SH-SY5Y (cell line): ENCODE results near the gene SIDT2.

Experiments used
- GATA2 ChIP-seq: IDR thresholded peaks from 2 replicates; pipeline ENCODE4 v1.6.1; 2011; ENCODE audit warnings: mild to moderate bottlenecking, low read depth, low read length
- GATA3 ChIP-seq: IDR thresholded peaks from 2 replicates; pipeline ENCODE4 v1.6.1; 2011; ENCODE audit warnings: low read depth, mild to moderate bottlenecking, low read length, moderate library complexity

DNA sequence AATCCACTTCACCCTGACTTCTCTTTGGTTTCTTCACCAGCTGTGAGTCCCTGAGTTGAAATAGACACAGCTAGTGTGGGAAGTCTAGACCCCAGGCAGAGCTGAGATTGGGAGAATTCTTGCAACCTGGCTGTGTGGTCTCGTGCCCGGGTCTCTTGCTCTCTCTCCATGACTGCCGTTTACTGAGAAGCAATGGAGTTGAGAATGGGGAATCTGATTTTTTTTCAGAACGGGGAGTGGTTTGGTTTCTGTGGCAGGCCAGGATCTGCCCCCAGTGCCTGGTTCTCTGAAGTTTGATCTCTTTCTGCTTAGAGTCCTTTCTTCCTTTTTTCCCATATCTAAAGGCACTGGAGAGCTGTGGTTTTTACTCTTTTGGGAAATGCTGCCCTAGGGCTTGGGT is 1.5 kb downstream of the SIDT2 start:
- TF ChIP-seq GATA3 (no peak), GATA2 (no peak)
